ENCODE data around the gene POLR2I. TPM values are rescaled to one million over a fixed set of nuclear protein-coding genes. Genes with fewer than 3 reads are reported as not detected.

The POLR2I gene
- total and polyA plus RNA-seq, 2 donors (not counting 1 experiment from before 2014, with no cell fraction given): 33.4 to 39.1 TPM

DNA sequence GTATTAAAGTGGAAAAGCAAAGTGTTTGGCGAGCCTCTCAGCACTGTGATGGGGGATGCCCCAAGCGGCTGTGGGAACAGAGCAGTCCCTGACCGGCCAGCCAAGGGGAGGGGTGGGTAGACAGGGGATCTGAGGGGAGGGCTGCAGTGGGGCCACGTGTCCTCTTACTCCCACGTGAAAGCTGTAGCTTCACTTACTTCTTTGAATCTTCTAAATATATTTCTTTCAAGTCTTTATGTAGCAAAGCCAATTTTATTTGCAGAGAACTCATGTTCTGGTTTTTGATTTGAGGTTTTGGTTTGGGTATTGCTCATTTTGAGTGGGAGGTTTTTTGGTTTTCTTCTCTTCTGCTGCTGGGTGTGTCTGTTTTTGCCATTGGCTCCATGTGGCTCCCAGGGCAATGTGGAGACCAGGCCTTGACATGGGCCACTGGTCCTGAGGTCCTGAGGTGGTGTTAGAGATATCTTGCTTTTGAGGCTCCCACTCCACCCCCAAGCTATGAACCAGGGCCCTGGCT, 21.5 kb downstream of the POLR2I start:
- Mint-ChIP-seq H3K4me3 (no peak overlapping the region), H3K4me1 (no peaks in the 10 kb centered on the region), H3K27ac (no peak overlapping the region), H3K27me3 (no peaks in the 10 kb centered on the region), H3K9me3 (ENCODE audit: insufficient read depth) (no peaks in the 10 kb centered on the region)
- no peak overlapping the region for H3K4me3 ChIP-seq (ENCODE audit: control extremely low read depth in 1 of 5, extremely low read depth in 1 of 5, insufficient read depth in 1 of 5, low read depth in 2 of 5, low read length in 4 of 5)
- ATAC-seq (ENCODE audit: low read depth): no peak
- WGBS (ENCODE audit: insufficient coverage): 83% methylated on average over 1 of the region's 5 CpGs
- DNase-seq: no peak
- ChIA-PET CTCF (no interaction called here), POLR2A (no interaction called here)
- intact Hi-C loops (cut with micrococcal nuclease): no loop called here
- H3K79me2 ChIP-seq (ENCODE audit: control insufficient read depth, insufficient read depth, low read length): no peaks in the 10 kb centered on the region
- H3K36me3 ChIP-seq (replicated peaks in 1 of 2; ENCODE audit: control extremely low read depth in 1 of 2, control insufficient read depth in 1 of 2, extremely low read depth in 1 of 2, insufficient read depth in 2 of 2, low read length in 1 of 2): no peaks in the 10 kb centered on the region
- TF ChIP-seq CTCF (IDR thresholded peaks at IDR 0.05): no peak
- no peak for TF ChIP-seq EZH2 (IDR thresholded peaks at IDR 0.05; ENCODE audit: borderline replicate concordance, insufficient read depth, low read depth, low read length, poor library complexity, severe bottlenecking)
- no peaks in the 10 kb centered on the region for H3K27me3 ChIP-seq (replicated peaks in 1 of 4; ENCODE audit: control extremely low read depth in 1 of 4, control insufficient read depth in 3 of 4, insufficient read depth in 4 of 4, low read length in 3 of 4)
- H3K9ac ChIP-seq (ENCODE audit: low read length): no peak overlapping the region
- no peak overlapping the region for H3K4me2 ChIP-seq (replicated peaks; ENCODE audit: low read depth, low read length, poor library complexity, severe bottlenecking)
- no peak overlapping the region for H3K27ac ChIP-seq (ENCODE audit: low read length in 2 of 2)
- no peaks in the 10 kb centered on the region for H3K4me1 ChIP-seq (ENCODE audit: control insufficient read depth in 2 of 2, insufficient read depth in 2 of 2, low read length in 2 of 2)
- H3K9me3 ChIP-seq (ENCODE audit: control extremely low read depth in 1 of 3, control insufficient read depth in 2 of 3, insufficient read depth in 1 of 3, low read length in 2 of 3): no peaks in the 10 kb centered on the region
- no peaks in the 10 kb centered on the region for H4K20me1 ChIP-seq (ENCODE audit: control insufficient read depth, insufficient read depth, low read length, poor library complexity, severe bottlenecking)
- no peak overlapping the region for H2AFZ ChIP-seq (ENCODE audit: insufficient read depth, low read depth, low read length, poor library complexity, severe bottlenecking)

DNA sequence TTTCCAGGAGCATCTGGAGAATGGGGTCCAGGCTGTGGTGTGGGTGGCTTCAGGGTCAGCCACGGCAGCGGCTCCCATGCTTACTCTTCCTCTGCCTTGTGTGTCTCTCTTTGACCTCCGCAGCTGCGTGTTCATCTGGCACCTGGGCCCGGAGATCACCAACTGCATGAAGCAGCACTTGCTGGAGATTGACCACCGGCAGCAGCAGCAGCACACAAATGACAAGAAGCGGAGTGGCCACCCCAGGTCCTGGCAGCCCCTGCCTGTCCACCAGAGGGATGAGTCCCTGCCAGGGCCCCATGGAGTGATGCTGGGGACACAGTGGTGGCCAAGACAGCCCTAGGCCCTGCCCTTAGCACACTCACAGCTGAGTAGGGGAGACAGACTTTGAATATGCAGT, 22.1 kb downstream of the POLR2I start:
- no peak for DNase-seq
- ChIA-PET POLR2A (no interaction called here), CTCF (no interaction called here)
- TF ChIP-seq CTCF (IDR thresholded peaks at IDR 0.05): no peak
- no peak for TF ChIP-seq EZH2 (IDR thresholded peaks at IDR 0.05; ENCODE audit: borderline replicate concordance, insufficient read depth, low read depth, low read length, poor library complexity, severe bottlenecking)
- 97% methylated on average over 7 of the region's 7 CpGs for WGBS (ENCODE audit: insufficient coverage)
- no peaks in the 10 kb centered on the region for H3K9me3 Mint-ChIP-seq (ENCODE audit: insufficient read depth)
- H2AFZ ChIP-seq (ENCODE audit: insufficient read depth, low read depth, low read length, poor library complexity, severe bottlenecking): no peak overlapping the region
- no peak overlapping the region for H3K27ac Mint-ChIP-seq
- no peaks in the 10 kb centered on the region for H3K27me3 ChIP-seq (replicated peaks in 1 of 4; ENCODE audit: control extremely low read depth in 1 of 4, control insufficient read depth in 3 of 4, insufficient read depth in 4 of 4, low read length in 3 of 4)
- H3K79me2 ChIP-seq (ENCODE audit: control insufficient read depth, insufficient read depth, low read length): no peaks in the 10 kb centered on the region
- H3K4me2 ChIP-seq (replicated peaks; ENCODE audit: low read depth, low read length, poor library complexity, severe bottlenecking): no peak overlapping the region
- H3K27me3 Mint-ChIP-seq: no peaks in the 10 kb centered on the region
- H3K4me3 ChIP-seq (ENCODE audit: control extremely low read depth in 1 of 5, extremely low read depth in 1 of 5, insufficient read depth in 1 of 5, low read depth in 2 of 5, low read length in 4 of 5): no peak overlapping the region
- ATAC-seq (ENCODE audit: low read depth): no peak
- H3K4me1 ChIP-seq (ENCODE audit: control insufficient read depth in 2 of 2, insufficient read depth in 2 of 2, low read length in 2 of 2): no peaks in the 10 kb centered on the region
- intact Hi-C loops (cut with micrococcal nuclease): no loop called here
- no peaks in the 10 kb centered on the region for H4K20me1 ChIP-seq (ENCODE audit: control insufficient read depth, insufficient read depth, low read length, poor library complexity, severe bottlenecking)
- H3K36me3 ChIP-seq (replicated peaks in 1 of 2; ENCODE audit: control extremely low read depth in 1 of 2, control insufficient read depth in 1 of 2, extremely low read depth in 1 of 2, insufficient read depth in 2 of 2, low read length in 1 of 2): no peaks in the 10 kb centered on the region
- no peak overlapping the region for H3K27ac ChIP-seq (ENCODE audit: low read length in 2 of 2)
- H3K4me1 Mint-ChIP-seq: no peaks in the 10 kb centered on the region
- no peak overlapping the region for H3K4me3 Mint-ChIP-seq
- H3K9ac ChIP-seq (ENCODE audit: low read length): no peak overlapping the region
- no peaks in the 10 kb centered on the region for H3K9me3 ChIP-seq (ENCODE audit: control extremely low read depth in 1 of 3, control insufficient read depth in 2 of 3, insufficient read depth in 1 of 3, low read length in 2 of 3)
